ENCODE measurements around the gene OOSP3. TPM values are rescaled to one million over a fixed set of nuclear protein-coding genes. Genes with fewer than 3 reads are reported as not detected.

OOSP3 gene
- total RNA-seq: not detected

- no peaks in the 10 kb centered on the region for H3K4me1 ChIP-seq
- TF ChIP-seq CTCF (IDR thresholded peaks at IDR 0.05): no peak
- no peaks in the 10 kb centered on the region for H3K27me3 ChIP-seq
- H3K4me3 ChIP-seq: no peak within 1 kb of the TSS
- H3K9me3 ChIP-seq: no peaks in the 10 kb centered on the region
- H3K27ac ChIP-seq: no peak within 1 kb of the TSS
- no peak for DNase-seq (ENCODE audit: low spot score)
- no peaks in the 10 kb centered on the region for H3K36me3 ChIP-seq
Measured at GRCh38 chr11:59878575-59878974, at the start of gene OOSP3. TSS of gene OOSP3 (plus strand) at chr11:59878782. CDS start at chr11:59878809, 27 bp downstream.

GRCh38 chr11:59829358-59829757, 49.2 kb upstream of the OOSP3 start:
- no peak overlapping the region for H3K4me3 ChIP-seq
- DNase-seq (ENCODE audit: low spot score): no peak
- TF ChIP-seq CTCF (IDR thresholded peaks at IDR 0.05): no peak
- no peaks in the 10 kb centered on the region for H3K9me3 ChIP-seq
- H3K27me3 ChIP-seq: no peaks in the 10 kb centered on the region
- no peaks in the 10 kb centered on the region for H3K36me3 ChIP-seq
- no peaks in the 10 kb centered on the region for H3K4me1 ChIP-seq
- no peak overlapping the region for H3K27ac ChIP-seq

GRCh38 chr11:59833602-59834001, 45.0 kb upstream of the OOSP3 start:
- Histone ChIP-seq H3K4me3 (no peak overlapping the region), H3K36me3 (no peaks in the 10 kb centered on the region), H3K27ac (no peak overlapping the region), H3K9me3 (no peaks in the 10 kb centered on the region), H3K27me3 (no peaks in the 10 kb centered on the region), H3K4me1 (no peaks in the 10 kb centered on the region)
- no peak for DNase-seq (ENCODE audit: low spot score)
- TF ChIP-seq CTCF (IDR thresholded peaks at IDR 0.05): no peak

- Histone ChIP-seq H3K4me3 (no peak overlapping the region), H3K4me1 (peaks cover 0 to 4% of the 10 kb centered on the region in 2 donors), H3K36me3 (no peaks in the 10 kb centered on the region), H3K9me3 (no peaks in the 10 kb centered on the region), H3K27me3 (no peaks in the 10 kb centered on the region), H3K27ac (no peak overlapping the region)
- no peak for DNase-seq (ENCODE audit: low spot score)
- no peak for TF ChIP-seq CTCF (IDR thresholded peaks at IDR 0.05)
Measured at GRCh38 chr11:59839615-59840014, 39.0 kb upstream of the OOSP3 start.

- H3K4me1 ChIP-seq: peaks cover 0 to 4% of the 10 kb centered on the region in 2 donors
- H3K27ac ChIP-seq: no peak overlapping the region
- no peaks in the 10 kb centered on the region for H3K36me3 ChIP-seq
- no peak overlapping the region for H3K4me3 ChIP-seq
- no peaks in the 10 kb centered on the region for H3K27me3 ChIP-seq
- TF ChIP-seq CTCF (IDR thresholded peaks at IDR 0.05): no peak
- H3K9me3 ChIP-seq: no peaks in the 10 kb centered on the region
- no peak for DNase-seq (ENCODE audit: low spot score)
Measured at GRCh38 chr11:59841514-59841913, 37.1 kb upstream of the OOSP3 start.

- Histone ChIP-seq H3K27me3 (no peaks in the 10 kb centered on the region), H3K9me3 (no peaks in the 10 kb centered on the region), H3K36me3 (no peaks in the 10 kb centered on the region), H3K27ac (no peak overlapping the region), H3K4me1 (peaks cover 0 to 4% of the 10 kb centered on the region in 2 donors), H3K4me3 (no peak overlapping the region)
- no peak for DNase-seq (ENCODE audit: low spot score)
- no peak for TF ChIP-seq CTCF (IDR thresholded peaks at IDR 0.05)
Measured at GRCh38 chr11:59842316-59842715, 36.3 kb upstream of the OOSP3 start.
